ENCODE measurements around the gene RAB39B.

- TF ChIP-seq CTCF (optimal IDR thresholded peaks at IDR 0.05 in 1 of 3, IDR thresholded peaks at IDR 0.05 in 1 of 3, conservative IDR thresholded peaks at IDR 0.05 in 1 of 3; ENCODE audit: extremely low read depth in 1 of 3, insufficient read depth in 2 of 3, low read length in 3 of 3) (no peak), EZH2 (IDR thresholded peaks at IDR 0.05; ENCODE audit: low read length) (no peak)
These were observed 38.5 kb downstream of the RAB39B start for GRCh38 chrX:155225774-155226173.

Data from keratinocyte (primary cell).